Measurements from ENCODE around the gene MFN1.
"Not testable (repeated sequence)": the region's sequence is repeated elsewhere in the genome, so short reads cannot be mapped to it uniquely, and the experiment has no call there.

The MFN1 gene

GRCh38 chr3:179347345-179348194 is at the start of gene MFN1:
TSS of gene MFN1 (plus strand) at chr3:179347709. CDS start at chr3:179348852, 1,143 bp downstream.
- Mint-ChIP-seq H3K4me1 (ENCODE audit: low read depth) (peaks cover 15% of the 10 kb centered on the region), H3K27me3 (ENCODE audit: low read depth) (no peaks in the 10 kb centered on the region), H3K36me3 (ENCODE audit: low read depth) (peaks cover 15% of the 10 kb centered on the region), H3K4me3 (peak within 1 kb of the TSS; percentile 93), H3K9me3 (no peaks in the 10 kb centered on the region), H3K27ac (peak within 1 kb of the TSS; percentile 90)
- DNase-seq (ENCODE audit: low spot score) = peak; percentile 90

GRCh38 chr3:179297971-179298725 is 49.4 kb upstream of the MFN1 start:
- DNase-seq (ENCODE audit: low spot score) = no peak
- H3K27ac Mint-ChIP-seq = no peak overlapping the region
- no peak overlapping the region for H3K4me3 Mint-ChIP-seq
- H3K36me3 Mint-ChIP-seq (ENCODE audit: low read depth) = no peaks in the 10 kb centered on the region
- H3K27me3 Mint-ChIP-seq (ENCODE audit: low read depth) = peaks cover 12% of the 10 kb centered on the region
- H3K9me3 Mint-ChIP-seq = peaks cover 8% of the 10 kb centered on the region
- peaks cover 1% of the 10 kb centered on the region for H3K4me1 Mint-ChIP-seq (ENCODE audit: low read depth)

- no peak for DNase-seq (ENCODE audit: low spot score)
- no peaks in the 10 kb centered on the region for H3K36me3 Mint-ChIP-seq (ENCODE audit: low read depth)
- H3K27ac Mint-ChIP-seq = no peak overlapping the region
- peaks cover 8% of the 10 kb centered on the region for H3K9me3 Mint-ChIP-seq
- H3K4me1 Mint-ChIP-seq (ENCODE audit: low read depth) = peaks cover 1% of the 10 kb centered on the region
- no peak overlapping the region for H3K4me3 Mint-ChIP-seq
- peaks cover 10% of the 10 kb centered on the region for H3K27me3 Mint-ChIP-seq (ENCODE audit: low read depth)
Measured at GRCh38 chr3:179299316-179299715, 48.2 kb upstream of the MFN1 start.

GRCh38 chr3:179299999-179300613 is 47.4 kb upstream of the MFN1 start:
- Mint-ChIP-seq H3K36me3 (ENCODE audit: low read depth) (no peaks in the 10 kb centered on the region), H3K27me3 (ENCODE audit: low read depth) (peaks cover 10% of the 10 kb centered on the region), H3K27ac (no peak overlapping the region), H3K9me3 (peaks cover 8% of the 10 kb centered on the region), H3K4me1 (ENCODE audit: low read depth) (peaks cover 1% of the 10 kb centered on the region), H3K4me3 (no peak overlapping the region)
- no peak for DNase-seq (ENCODE audit: low spot score)

- Mint-ChIP-seq H3K4me3 (no peak overlapping the region), H3K4me1 (ENCODE audit: low read depth) (peaks cover 1% of the 10 kb centered on the region), H3K36me3 (ENCODE audit: low read depth) (no peaks in the 10 kb centered on the region), H3K27ac (no peak overlapping the region), H3K9me3 (peaks cover 8% of the 10 kb centered on the region), H3K27me3 (ENCODE audit: low read depth) (peaks cover 17% of the 10 kb centered on the region)
- DNase-seq (ENCODE audit: low spot score) = no peak
Measured at GRCh38 chr3:179301645-179302044, 45.9 kb upstream of the MFN1 start.

- H3K4me1 Mint-ChIP-seq (ENCODE audit: low read depth) = peaks cover 1% of the 10 kb centered on the region
- H3K27me3 Mint-ChIP-seq (ENCODE audit: low read depth) = peaks cover 13% of the 10 kb centered on the region
Measured at GRCh38 chr3:179302111-179302510, 45.4 kb upstream of the MFN1 start.

GRCh38 chr3:179304605-179305004 is 42.9 kb upstream of the MFN1 start:
- no peak for DNase-seq (ENCODE audit: low spot score)
- Mint-ChIP-seq H3K36me3 (ENCODE audit: low read depth) (no peaks in the 10 kb centered on the region), H3K27me3 (ENCODE audit: low read depth) (peaks cover 11% of the 10 kb centered on the region), H3K27ac (no peak overlapping the region), H3K4me1 (ENCODE audit: low read depth) (peaks cover 1% of the 10 kb centered on the region), H3K4me3 (no peak overlapping the region), H3K9me3 (peaks cover 1% of the 10 kb centered on the region)

More at GRCh38 chr3:179302111-179302510, 45.4 kb upstream of the MFN1 start:
- H3K9me3 Mint-ChIP-seq = peaks cover 8% of the 10 kb centered on the region
- H3K4me3 Mint-ChIP-seq = no peak overlapping the region
- H3K27ac Mint-ChIP-seq = no peak overlapping the region
- H3K36me3 Mint-ChIP-seq (ENCODE audit: low read depth) = no peaks in the 10 kb centered on the region
- DNase-seq (ENCODE audit: low spot score) = no peak

GRCh38 chr3:179307362-179307761 is 40.1 kb upstream of the MFN1 start:
- peaks cover 21% of the 10 kb centered on the region for H3K27me3 Mint-ChIP-seq (ENCODE audit: low read depth)
- DNase-seq (ENCODE audit: low spot score); H3K4me3 Mint-ChIP-seq; H3K9me3 Mint-ChIP-seq; H3K36me3 Mint-ChIP-seq (ENCODE audit: low read depth); H3K27ac Mint-ChIP-seq; H3K4me1 Mint-ChIP-seq (ENCODE audit: low read depth): not testable (repeated sequence)

GRCh38 chr3:179308001-179308400 is 39.5 kb upstream of the MFN1 start:
- H3K4me1 Mint-ChIP-seq (ENCODE audit: low read depth) = no peaks in the 10 kb centered on the region
- no peak for DNase-seq (ENCODE audit: low spot score)
- no peaks in the 10 kb centered on the region for H3K36me3 Mint-ChIP-seq (ENCODE audit: low read depth)
- peaks cover 21% of the 10 kb centered on the region for H3K27me3 Mint-ChIP-seq (ENCODE audit: low read depth)
- no peak overlapping the region for H3K27ac Mint-ChIP-seq
- no peaks in the 10 kb centered on the region for H3K9me3 Mint-ChIP-seq
- H3K4me3 Mint-ChIP-seq = no peak overlapping the region

GRCh38 chr3:179309225-179310078 is 38.1 kb upstream of the MFN1 start:
- no peak overlapping the region for H3K27ac Mint-ChIP-seq
- H3K9me3 Mint-ChIP-seq = no peaks in the 10 kb centered on the region
- H3K4me3 Mint-ChIP-seq = no peak overlapping the region
- H3K36me3 Mint-ChIP-seq (ENCODE audit: low read depth) = no peaks in the 10 kb centered on the region
- no peaks in the 10 kb centered on the region for H3K4me1 Mint-ChIP-seq (ENCODE audit: low read depth)
- DNase-seq (ENCODE audit: low spot score) = no peak
- H3K27me3 Mint-ChIP-seq (ENCODE audit: low read depth) = peaks cover 23% of the 10 kb centered on the region

GRCh38 chr3:179318876-179319275 is 28.6 kb upstream of the MFN1 start:
- no peak overlapping the region for H3K4me3 Mint-ChIP-seq
- H3K27ac Mint-ChIP-seq = no peak overlapping the region

GRCh38 chr3:179321668-179322285 is 25.7 kb upstream of the MFN1 start:
- DNase-seq (ENCODE audit: low spot score) = no peak
- peak overlapping the region; percentile 83 for H3K4me3 Mint-ChIP-seq

More at GRCh38 chr3:179318876-179319275, 28.6 kb upstream of the MFN1 start:
- Mint-ChIP-seq H3K4me1 (ENCODE audit: low read depth) (peaks cover 24% of the 10 kb centered on the region), H3K9me3 (no peaks in the 10 kb centered on the region), H3K36me3 (ENCODE audit: low read depth) (no peaks in the 10 kb centered on the region), H3K27me3 (ENCODE audit: low read depth) (peaks cover 18% of the 10 kb centered on the region)
- DNase-seq (ENCODE audit: low spot score) = no peak

More at GRCh38 chr3:179321668-179322285, 25.7 kb upstream of the MFN1 start:
- Mint-ChIP-seq H3K36me3 (ENCODE audit: low read depth) (peaks cover 10% of the 10 kb centered on the region), H3K27ac (peak overlapping the region; percentile 71), H3K9me3 (no peaks in the 10 kb centered on the region), H3K4me1 (ENCODE audit: low read depth) (peaks cover 25% of the 10 kb centered on the region), H3K27me3 (ENCODE audit: low read depth) (peaks cover 15% of the 10 kb centered on the region)
